Stimulated activated effector memory CD8-positive, alpha-beta T cell treated with anti-CD3 and anti-CD28 coated beads, Interleukin-12 subunit alpha, Interleukin-12 subunit beta, amount 100 ng/mL, for 72 hours (primary cell): Measurements from ENCODE around the gene RPL13.

Experiments used
- ATAC-seq: fragments of 150-1000 bp; cut with Tn5 transposase; 2 replicates; pipeline ENCODE4 v1.10.0; 2021
- DNase-seq, 2 donors: peaks; one replicate each; pipeline ENCODE4 v3.0.0; 2021 to 2022; ENCODE audit warnings: low spot score in 2 of 2
- H3K27ac Mint-ChIP-seq: one replicate; pipeline ENCODE4 v1.8.0; 2022; ENCODE audit warnings: mild to moderate bottlenecking, mixed read lengths
- H3K36me3 Mint-ChIP-seq: one replicate; pipeline ENCODE4 v1.8.0; 2022; ENCODE audit warnings: mild to moderate bottlenecking, mixed read lengths
- H3K4me1 Mint-ChIP-seq: one replicate; pipeline ENCODE4 v1.8.0; 2022; ENCODE audit warnings: mixed read lengths
- H3K4me3 Mint-ChIP-seq: one replicate; pipeline ENCODE4 v1.8.0; 2022; ENCODE audit warnings: mild to moderate bottlenecking, mixed read lengths
- H3K9me3 Mint-ChIP-seq: one replicate; pipeline ENCODE4 v1.8.0; 2022; ENCODE audit warnings: mixed read lengths

RPL13 gene

DNA sequence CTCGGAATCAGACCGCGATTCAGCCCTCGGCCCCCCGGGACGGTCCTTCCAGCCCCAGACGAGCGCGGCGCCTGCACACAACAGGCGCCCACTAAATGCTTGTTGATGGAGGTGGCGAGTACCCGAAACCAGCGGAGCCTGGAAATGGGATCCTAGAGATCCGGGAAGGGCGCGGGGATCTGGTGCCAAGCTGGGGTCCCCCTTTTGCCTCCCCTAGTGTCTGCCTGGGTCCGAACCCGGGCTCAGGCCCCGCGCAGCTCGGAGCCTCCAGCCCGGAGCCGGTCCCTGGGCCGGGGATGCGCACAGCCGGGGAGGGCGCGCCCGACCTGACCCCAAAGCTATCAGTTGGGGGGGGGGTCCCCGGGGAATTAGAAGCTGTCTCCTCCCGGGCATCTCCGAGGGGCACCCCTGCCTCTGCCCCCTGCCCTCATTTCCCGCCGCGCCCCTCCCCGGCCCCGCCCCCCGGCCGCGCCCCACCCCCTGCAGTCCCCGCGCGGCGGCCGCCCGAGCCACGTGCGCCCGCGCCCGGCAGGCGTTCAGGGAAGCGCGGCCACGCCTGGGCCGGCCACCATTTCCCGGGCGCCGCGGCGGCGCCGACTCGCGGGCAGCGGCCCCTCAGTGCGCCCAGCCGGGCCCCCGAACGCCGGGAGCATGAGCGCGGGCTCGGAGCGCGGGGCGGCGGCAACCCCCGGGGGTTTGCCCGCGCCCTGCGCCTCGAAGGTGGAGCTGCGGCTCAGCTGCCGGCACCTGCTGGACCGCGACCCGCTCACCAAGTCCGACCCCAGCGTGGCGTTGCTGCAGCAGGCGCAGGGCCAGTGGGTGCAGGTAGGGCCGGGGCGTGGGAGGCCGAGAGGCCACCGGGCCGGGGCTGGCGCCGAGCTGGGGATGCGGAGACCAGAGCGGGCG lies 15.0 kb downstream of the RPL13 start, which contains the start of gene CPNE7:
Gene CPNE7, plus strand, starts transcription at position 512 of the 906 bp plus-strand sequence. Its CDS starts 140 bp downstream, at position 652.
- Mint-ChIP-seq H3K36me3 (no peaks in the 10 kb centered on the region), H3K27ac (no peak within 1 kb of the TSS), H3K4me1 (peaks cover 8% of the 10 kb centered on the region), H3K4me3 (peak within 1 kb of the TSS; percentile 60), H3K9me3 (no peaks in the 10 kb centered on the region)
- ATAC-seq: peak; percentile 48
- DNase-seq: no peak

GRCh38 chr16:89576153-89577054 lies 15.9 kb downstream of the RPL13 start:
- ATAC-seq (no peak), DNase-seq (no peak)
- Mint-ChIP-seq H3K4me1 (peaks cover 8% of the 10 kb centered on the region), H3K36me3 (no peaks in the 10 kb centered on the region), H3K27ac (no peak overlapping the region), H3K4me3 (peak overlapping the region; percentile 16), H3K9me3 (no peaks in the 10 kb centered on the region)

DNA sequence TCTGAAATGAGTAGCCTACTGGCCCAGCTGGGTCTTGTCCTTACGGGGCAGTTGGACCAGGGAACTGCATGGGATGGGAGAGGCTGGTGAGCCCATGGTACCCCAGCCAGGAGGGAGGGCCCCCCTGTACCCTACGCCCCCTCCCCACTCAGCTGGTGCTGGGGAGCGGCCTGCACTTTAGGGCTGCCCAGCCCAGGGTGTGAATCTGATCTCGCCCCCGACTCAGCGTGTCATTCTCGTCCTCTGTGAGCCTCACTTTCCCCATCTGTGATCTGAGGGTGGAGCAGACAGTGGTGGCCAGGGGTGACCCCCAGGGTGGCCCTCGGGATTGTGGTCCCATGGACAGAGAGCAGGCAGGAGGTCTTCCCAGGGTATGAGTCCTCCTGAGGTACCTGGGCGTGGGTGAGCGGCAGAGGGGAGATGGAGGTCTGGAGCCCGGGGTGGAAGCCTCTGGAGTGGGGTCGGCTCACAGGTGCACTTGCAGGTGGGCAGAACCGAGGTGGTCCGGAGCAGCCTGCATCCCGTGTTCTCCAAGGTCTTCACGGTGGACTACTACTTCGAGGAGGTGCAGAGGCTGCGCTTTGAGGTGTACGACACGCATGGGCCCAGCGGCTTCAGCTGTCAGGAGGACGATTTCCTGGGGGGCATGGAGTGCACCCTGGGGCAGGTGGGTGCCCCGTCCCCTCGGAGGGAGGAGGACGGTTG lies 16.7 kb downstream of the RPL13 start:
- DNase-seq (no peak), ATAC-seq (no peak)
- Mint-ChIP-seq H3K4me3 (peak overlapping the region; percentile 16), H3K36me3 (no peaks in the 10 kb centered on the region), H3K9me3 (no peaks in the 10 kb centered on the region), H3K27ac (no peak overlapping the region), H3K4me1 (peaks cover under 1% of the 10 kb centered on the region)

GRCh38 chr16:89579351-89579750 lies 18.9 kb downstream of the RPL13 start:
- no peak overlapping the region for H3K4me3 Mint-ChIP-seq
- H3K27ac Mint-ChIP-seq: no peak overlapping the region
- H3K36me3 Mint-ChIP-seq: no peaks in the 10 kb centered on the region
- H3K9me3 Mint-ChIP-seq: no peaks in the 10 kb centered on the region
- ATAC-seq: no peak
- H3K4me1 Mint-ChIP-seq: no peaks in the 10 kb centered on the region
- DNase-seq: no peak

GRCh38 chr16:89581045-89581695 lies 20.7 kb downstream of the RPL13 start:
- no peak overlapping the region for H3K27ac Mint-ChIP-seq
- no peak overlapping the region for H3K4me3 Mint-ChIP-seq
- H3K36me3 Mint-ChIP-seq: no peaks in the 10 kb centered on the region
- ATAC-seq: no peak
- DNase-seq: no peak
- H3K9me3 Mint-ChIP-seq: no peaks in the 10 kb centered on the region
- H3K4me1 Mint-ChIP-seq: no peaks in the 10 kb centered on the region

DNA sequence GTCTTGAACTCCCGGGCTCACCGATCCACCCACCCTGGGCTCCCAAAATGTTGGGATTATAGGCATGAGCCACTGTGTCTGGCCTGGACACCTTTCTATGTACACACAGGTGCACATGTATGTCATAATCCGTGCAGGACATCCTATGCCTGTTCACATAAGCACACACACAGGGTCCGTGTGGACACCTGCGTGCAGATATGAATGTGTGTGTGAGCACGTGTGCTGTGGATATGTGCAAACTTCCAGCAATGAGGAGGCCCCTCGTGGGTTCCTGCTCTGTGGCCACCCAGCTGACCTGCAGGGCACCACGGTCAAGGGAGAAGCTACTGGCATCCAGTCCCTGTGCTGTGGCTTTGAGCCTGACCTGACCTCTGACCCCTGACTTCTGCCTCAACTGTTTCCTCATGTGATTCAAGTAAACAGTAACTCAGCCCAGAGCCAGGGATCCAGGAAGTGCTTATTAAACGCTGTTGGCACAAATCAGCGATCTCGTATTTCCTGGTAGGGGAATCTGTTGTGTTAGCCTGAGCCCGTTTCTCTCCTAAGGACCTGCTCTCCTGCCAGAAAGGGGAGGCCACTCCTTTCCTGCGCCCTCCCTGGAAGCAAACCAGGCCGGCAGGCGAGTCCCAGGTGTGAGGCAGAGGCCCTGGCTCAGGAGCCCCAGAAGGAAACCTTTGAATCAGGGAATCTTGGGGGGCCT lies 21.5 kb downstream of the RPL13 start:
- DNase-seq (no peak), ATAC-seq (no peak)
- Mint-ChIP-seq H3K36me3 (no peaks in the 10 kb centered on the region), H3K4me1 (no peaks in the 10 kb centered on the region), H3K4me3 (no peak overlapping the region), H3K27ac (no peak overlapping the region), H3K9me3 (no peaks in the 10 kb centered on the region)

- H3K36me3 Mint-ChIP-seq: no peaks in the 10 kb centered on the region
- no peaks in the 10 kb centered on the region for H3K9me3 Mint-ChIP-seq
- H3K4me3 Mint-ChIP-seq: no peak overlapping the region
- no peak overlapping the region for H3K27ac Mint-ChIP-seq
- H3K4me1 Mint-ChIP-seq: no peaks in the 10 kb centered on the region
- ATAC-seq (no peak), DNase-seq (no peak)
Measured at GRCh38 chr16:89582614-89583196, 22.2 kb downstream of the RPL13 start.

DNA sequence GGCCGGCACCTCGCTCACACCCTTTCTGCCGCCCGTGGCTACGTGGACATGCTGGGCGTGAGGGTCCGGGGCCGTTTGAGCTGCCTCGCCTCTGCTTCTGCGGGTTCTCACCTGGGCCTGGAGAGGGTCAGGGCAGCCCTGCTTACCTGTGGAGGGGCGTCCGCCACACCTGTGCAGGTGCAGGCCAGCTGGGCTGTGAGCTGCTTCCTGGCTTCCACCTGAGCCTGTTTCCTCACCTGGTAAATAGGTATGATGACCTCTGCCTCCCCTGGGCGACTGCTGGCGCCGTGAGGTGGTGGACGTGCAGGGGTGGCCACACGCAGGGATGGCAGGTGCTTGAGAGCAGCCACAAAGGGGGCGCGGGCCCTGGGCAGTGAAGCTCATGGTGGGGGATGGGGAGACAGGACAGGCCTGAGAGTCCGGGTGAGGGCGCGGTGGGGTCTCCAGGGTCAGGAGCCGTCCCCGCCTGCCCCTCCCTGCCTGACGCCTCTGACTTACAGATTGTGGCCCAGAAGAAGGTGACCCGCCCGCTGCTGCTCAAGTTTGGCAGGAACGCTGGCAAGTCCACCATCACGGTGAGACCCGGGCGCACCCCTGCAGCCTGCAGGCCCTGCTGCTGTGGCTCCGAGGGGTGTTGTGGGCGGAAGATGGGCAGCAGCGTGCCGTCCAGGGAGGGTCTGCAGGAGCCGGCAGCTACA lies 22.9 kb downstream of the RPL13 start:
- Mint-ChIP-seq H3K4me1 (no peaks in the 10 kb centered on the region), H3K36me3 (no peaks in the 10 kb centered on the region), H3K27ac (no peak overlapping the region), H3K4me3 (no peak overlapping the region), H3K9me3 (no peaks in the 10 kb centered on the region)
- DNase-seq: no peak
- no peak for ATAC-seq

DNA sequence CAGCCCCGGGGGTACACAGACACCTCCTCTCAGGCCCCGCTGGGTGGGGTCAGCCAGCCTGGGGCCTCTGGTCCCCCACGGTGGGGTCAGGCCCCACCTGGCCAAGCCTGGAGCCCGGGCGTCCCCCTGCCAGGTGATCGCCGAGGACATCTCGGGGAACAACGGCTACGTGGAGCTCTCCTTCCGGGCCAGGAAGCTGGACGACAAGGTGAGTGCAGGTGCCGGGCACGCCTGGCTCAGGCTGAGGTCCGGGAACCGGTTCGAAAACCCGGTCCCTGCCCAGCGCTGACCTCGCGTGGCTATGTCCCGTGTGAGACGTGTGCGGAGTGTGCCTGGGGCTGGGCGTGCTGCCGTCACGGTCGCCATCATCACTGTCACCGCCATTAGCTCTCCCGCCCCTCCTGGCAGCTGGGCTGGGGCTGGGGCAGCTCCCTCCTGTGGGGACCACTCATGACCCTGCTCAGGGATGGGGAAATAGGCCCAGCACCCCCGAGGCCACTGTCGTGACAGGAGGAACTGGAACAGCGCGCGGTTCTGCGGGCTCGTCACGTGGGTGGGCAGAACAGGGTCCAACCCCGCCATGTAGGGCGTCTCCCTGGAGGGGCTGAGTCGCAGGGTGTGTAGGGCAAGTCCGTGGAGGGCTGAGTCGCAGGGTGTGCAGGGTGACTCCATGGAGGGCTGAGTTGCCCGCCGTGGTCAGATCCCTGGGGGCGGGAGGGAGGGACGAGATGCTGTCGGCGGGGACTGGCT lies 23.6 kb downstream of the RPL13 start:
- peak; percentile 33 for ATAC-seq
- no peak overlapping the region for H3K4me3 Mint-ChIP-seq
- no peaks in the 10 kb centered on the region for H3K36me3 Mint-ChIP-seq
- no peak for DNase-seq
- H3K9me3 Mint-ChIP-seq: no peaks in the 10 kb centered on the region
- H3K27ac Mint-ChIP-seq: no peak overlapping the region
- no peaks in the 10 kb centered on the region for H3K4me1 Mint-ChIP-seq

- DNase-seq: no peak
- Mint-ChIP-seq H3K4me3 (no peak overlapping the region), H3K27ac (no peak overlapping the region), H3K4me1 (no peaks in the 10 kb centered on the region), H3K9me3 (no peaks in the 10 kb centered on the region), H3K36me3 (no peaks in the 10 kb centered on the region)
- no peak for ATAC-seq
Measured at GRCh38 chr16:89584768-89585549, 24.5 kb downstream of the RPL13 start.

DNA sequence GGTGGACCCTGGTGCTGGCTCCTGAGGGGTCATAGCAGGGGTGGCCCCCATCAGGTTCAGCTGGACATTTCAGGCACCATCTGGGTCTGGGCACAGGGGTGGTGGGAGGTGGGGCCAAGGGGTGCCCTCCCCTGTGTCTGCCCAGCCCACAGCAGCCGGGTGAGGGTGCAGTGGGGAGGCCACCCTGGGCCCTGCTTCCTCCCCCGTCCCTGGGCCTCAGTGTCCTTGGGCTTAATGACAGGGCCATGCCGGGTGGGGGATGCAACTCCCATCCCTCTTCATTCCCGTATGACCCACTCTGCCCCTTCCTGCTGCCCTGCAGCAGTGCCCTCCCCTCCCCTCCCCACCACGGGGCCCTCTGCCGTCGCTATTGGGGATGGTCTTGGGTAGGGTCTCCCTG lies 25.7 kb downstream of the RPL13 start:
- no peak overlapping the region for H3K27ac Mint-ChIP-seq
- H3K4me1 Mint-ChIP-seq: no peaks in the 10 kb centered on the region
- no peaks in the 10 kb centered on the region for H3K9me3 Mint-ChIP-seq
- no peak overlapping the region for H3K4me3 Mint-ChIP-seq
- DNase-seq (no peak), ATAC-seq (peak; percentile 27)
- peaks cover 2% of the 10 kb centered on the region for H3K36me3 Mint-ChIP-seq

- DNase-seq: no peak
- Mint-ChIP-seq H3K36me3 (peaks cover 7% of the 10 kb centered on the region), H3K9me3 (no peaks in the 10 kb centered on the region), H3K4me3 (no peak overlapping the region), H3K4me1 (no peaks in the 10 kb centered on the region), H3K27ac (no peak overlapping the region)
- ATAC-seq: no peak
Measured at GRCh38 chr16:89586853-89587252, 26.4 kb downstream of the RPL13 start.
